HG02943 (cell line): ENCODE results near the gene SLC22A3.
"Not testable (repeated sequence)": the region's sequence is repeated elsewhere in the genome, so short reads cannot be mapped to it uniquely, and the experiment has no call there.

Experiments used
- ATAC-seq: cut with Tn5 transposase; IDR thresholded peaks from one replicate; pipeline ENCODE4 v1.9.1; 2021; ENCODE audit warnings: mild to moderate bottlenecking, low read depth, moderate library complexity; ENCODE audit not compliant: unreplicated experiment

SLC22A3 gene

GRCh38 chr6:160348223-160349019, at the start of gene SLC22A3:
TSS of gene SLC22A3 (plus strand) at chr6:160348378. CDS start at chr6:160348420, 42 bp downstream.
- no peak for ATAC-seq

- no peak for ATAC-seq
Observed at GRCh38 chr6:160299559-160299958, 48.6 kb upstream of the SLC22A3 start.

DNA sequence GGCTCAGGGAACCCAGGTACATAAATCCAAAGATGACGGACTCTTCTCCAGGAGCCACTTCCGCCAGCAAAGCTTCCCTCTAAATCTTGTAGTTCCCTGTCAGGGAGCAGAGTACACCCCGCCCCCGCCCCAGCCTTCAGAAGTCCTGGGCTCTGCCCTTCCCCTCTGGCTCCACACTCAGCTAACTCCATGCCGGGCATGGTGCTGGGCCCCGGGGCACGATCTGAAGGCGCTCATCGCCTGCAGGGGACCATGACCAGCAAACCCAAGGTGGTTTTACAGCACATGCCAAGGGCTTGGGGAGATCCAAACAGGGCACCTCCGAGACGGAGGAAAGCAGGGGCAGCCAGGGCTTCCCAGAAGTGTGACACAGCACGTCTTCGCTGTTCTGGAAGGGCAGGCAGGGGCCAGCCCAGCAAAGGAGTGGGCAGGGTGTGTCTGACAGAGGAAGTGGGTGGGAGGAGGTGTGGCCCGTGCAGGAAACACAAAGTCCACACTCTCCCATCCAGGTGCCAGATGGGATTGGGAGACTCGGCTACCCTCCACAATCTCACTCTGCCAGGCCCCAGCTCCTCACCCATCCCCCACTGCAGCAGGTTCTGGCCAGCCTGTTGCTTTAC, 48.0 kb upstream of the SLC22A3 start:
- ATAC-seq, result no peak

DNA sequence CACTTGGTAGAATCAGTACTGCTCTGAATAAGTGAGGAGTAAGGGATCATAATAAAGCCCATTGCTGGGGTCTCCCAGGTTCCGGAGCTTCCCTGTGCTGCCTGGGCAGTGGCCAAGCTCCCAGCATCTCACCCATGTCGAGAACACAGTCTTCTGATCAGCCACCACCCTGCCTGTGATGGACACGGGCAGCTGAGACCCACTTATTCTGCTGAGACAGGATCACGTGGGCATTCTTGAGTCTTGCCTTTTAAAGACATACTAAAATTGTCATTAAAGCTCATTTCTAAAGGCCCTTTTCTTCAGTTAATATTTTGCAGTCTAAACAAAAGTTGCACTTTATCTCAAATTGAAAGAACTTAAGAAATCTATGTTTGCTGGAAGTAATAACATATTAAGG, 46.8 kb upstream of the SLC22A3 start:
- ATAC-seq, result no peak

GRCh38 chr6:160302431-160303082, 45.6 kb upstream of the SLC22A3 start:
- not testable (repeated sequence) for ATAC-seq

GRCh38 chr6:160303806-160304205, 44.4 kb upstream of the SLC22A3 start:
- ATAC-seq, result no peak

DNA sequence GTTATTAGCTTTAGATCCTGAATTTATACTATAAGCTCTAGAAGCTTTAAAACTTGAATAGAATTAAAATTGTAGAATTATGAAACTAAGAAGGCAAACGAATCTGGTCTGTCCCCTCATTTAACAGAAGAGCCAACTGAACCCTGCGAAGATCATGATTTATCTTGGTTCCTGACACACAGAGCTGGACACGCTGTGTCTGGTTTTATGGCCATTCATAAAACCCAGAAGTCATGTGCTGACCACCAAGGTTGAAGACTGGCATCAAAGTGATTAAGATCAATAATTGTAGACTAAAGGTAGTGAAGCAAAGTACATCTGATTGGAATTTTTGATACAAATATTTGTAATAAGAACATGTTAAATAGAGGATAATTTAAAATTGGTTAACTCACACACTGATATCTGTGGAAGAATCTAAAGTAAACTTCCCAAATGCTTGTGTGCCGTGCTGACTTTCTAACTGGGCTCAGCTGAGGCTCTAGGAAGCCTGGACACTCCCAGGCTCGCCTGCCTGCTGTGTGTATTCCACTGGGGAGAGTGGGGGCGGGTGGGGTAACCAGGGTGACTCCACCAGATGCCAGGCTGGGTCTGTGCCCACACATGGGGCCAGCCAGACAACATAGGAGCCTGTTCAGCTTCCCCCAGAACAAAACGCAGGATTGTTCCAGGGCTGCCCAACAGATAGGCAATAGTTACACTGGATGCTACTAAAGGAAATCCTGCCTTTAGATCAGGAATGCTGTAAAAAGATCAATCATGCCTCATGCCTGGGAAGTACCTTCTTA, 42.1 kb upstream of the SLC22A3 start:
- ATAC-seq, result no peak

- ATAC-seq, result no peak
Observed at GRCh38 chr6:160309718-160310117, 38.5 kb upstream of the SLC22A3 start.

DNA sequence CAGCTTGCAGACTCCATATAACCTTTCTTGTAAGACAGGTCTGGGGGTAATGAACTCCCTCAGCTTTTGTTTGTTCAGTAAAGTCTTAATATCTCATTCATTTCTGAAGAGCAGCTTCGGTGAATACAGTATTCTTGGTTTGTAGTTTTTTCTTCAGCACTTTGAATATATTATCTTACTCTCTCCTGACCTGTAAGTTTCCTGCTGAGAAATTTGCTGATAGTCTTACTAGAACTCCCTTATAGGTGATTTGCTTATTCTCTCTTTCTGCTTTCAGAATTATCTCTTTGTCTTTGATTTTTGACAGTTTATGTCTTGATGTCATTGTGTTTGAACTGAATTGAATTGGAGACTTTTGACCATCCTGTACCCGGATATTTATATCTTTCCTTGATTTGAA, 35.3 kb upstream of the SLC22A3 start:
- no peak for ATAC-seq

GRCh38 chr6:160315310-160315709, 32.9 kb upstream of the SLC22A3 start:
- no peak for ATAC-seq

GRCh38 chr6:160316261-160316660, 31.9 kb upstream of the SLC22A3 start:
- ATAC-seq, result no peak

GRCh38 chr6:160319246-160319645, 28.9 kb upstream of the SLC22A3 start:
- no peak for ATAC-seq

DNA sequence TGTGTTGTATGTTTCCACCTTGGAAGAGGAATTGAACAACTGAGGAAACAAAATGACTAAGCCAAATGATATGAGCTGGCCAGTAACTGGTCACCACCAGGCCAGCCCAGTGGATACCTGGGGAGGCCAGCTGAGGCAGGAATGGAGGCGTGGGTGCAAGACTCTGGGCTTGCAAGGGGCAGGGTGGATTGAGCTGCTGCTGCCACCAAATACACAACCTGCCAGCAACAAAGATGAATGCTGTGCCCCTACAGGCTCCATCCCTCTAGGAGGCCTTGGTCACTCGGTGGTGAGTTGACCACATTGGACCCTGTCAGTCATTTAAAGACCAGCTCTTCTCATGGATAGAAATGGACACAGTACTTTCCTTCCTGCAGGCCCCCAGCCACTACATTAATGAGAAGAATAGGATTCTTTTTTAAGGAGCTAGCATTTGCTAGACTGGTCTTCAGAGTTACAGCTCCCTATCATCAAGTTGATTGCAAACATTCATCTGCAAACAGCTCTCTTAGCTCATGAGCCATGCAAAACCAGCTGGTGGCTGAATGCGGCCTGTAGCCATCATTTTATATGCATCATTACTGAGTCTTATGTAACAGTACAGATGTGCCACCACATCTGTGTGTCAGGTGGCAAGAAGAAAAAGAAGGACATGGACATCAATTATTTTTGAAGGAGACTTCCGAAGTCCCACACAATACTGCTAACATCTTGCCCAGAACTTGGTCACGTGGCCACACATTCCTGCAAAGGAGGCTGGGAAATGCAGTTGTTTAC, 26.3 kb upstream of the SLC22A3 start:
- no peak for ATAC-seq

- ATAC-seq, result no peak
Observed at GRCh38 chr6:160327981-160328380, 20.2 kb upstream of the SLC22A3 start.

DNA sequence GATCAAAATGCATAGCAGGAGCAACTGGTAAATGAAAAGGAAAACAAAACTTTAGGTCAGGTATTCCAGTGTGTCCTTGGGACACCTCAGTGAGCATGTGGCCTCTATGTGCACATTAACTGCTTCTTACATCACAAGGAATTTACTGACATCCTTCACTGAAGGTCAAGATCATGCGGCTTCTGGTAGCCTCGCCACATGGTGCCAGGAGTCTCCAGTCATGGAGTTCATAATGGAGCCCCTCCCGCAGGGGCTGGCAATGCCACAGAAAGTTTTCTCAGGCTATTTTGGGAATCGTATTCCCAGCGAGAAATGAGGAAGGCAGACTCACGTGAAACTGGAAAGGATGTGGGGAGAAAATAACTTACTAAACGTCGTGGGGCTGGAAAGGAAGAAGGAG, 19.7 kb upstream of the SLC22A3 start:
- ATAC-seq, result no peak

GRCh38 chr6:160329188-160329587, 19.0 kb upstream of the SLC22A3 start:
- ATAC-seq, result no peak

- no peak for ATAC-seq
Observed at GRCh38 chr6:160330619-160331018, 17.6 kb upstream of the SLC22A3 start.

- no peak for ATAC-seq
Observed at GRCh38 chr6:160331204-160331603, 17.0 kb upstream of the SLC22A3 start.

GRCh38 chr6:160331753-160332152, 16.4 kb upstream of the SLC22A3 start:
- no peak for ATAC-seq

DNA sequence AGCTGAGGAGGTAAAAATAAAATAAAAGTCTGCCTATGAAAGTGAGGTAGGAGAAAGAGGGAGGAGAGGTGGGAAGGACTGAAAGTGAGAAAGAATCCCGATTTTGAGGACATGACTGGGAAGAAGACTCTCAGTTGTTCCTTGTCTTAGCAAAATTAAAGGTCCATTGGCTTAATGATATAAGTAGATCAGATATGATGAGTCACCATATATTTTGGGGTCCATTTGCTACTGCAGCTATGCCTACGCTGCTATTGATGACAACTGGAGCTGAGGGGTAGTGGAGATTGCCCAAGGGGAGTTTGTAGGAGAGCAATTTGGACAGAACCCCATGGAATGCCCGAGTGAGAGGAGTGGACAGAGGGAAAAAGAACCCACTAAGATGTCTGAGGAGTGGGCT, 15.1 kb upstream of the SLC22A3 start:
- no peak for ATAC-seq
